NCI-H345 treated with DMSO at 0.1 percent for 48 hours (cell line): Measurements from ENCODE around the gene DUOXA2.
"Not testable (repeated sequence)": the region's sequence is repeated elsewhere in the genome, so short reads cannot be mapped to it uniquely, and the experiment has no call there.

ENCODE experiments used
- DNase-seq: peaks from one replicate; lab custom pipeline; 2025; ENCODE audit not compliant: unreplicated experiment; lab: John Stamatoyannopoulos, UW

Gene DUOXA2

GRCh38 chr15:45094358-45094730 lies 19.8 kb upstream of the DUOXA2 start:
- no peak for DNase-seq

DNA sequence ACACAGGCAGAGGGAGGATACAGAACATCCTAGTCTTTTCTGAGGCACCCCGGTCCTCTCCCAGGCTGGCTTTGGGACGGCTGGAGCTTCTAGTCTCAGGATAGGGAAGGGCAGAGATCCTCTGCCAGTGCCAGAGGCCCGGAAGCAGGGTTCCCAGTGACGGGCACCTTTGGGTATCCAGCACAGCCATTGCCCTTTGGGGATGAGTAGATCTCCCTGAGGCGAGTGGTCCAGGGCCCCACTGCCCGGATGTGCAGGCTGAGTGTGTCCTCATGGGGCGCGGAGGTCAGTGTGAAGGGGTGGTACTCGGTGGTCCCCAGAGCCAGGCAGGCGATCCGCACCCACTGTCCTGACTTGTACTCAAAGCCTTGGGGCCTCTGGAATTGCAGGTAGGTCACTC lies 18.5 kb upstream of the DUOXA2 start:
- no peak for DNase-seq

DNA sequence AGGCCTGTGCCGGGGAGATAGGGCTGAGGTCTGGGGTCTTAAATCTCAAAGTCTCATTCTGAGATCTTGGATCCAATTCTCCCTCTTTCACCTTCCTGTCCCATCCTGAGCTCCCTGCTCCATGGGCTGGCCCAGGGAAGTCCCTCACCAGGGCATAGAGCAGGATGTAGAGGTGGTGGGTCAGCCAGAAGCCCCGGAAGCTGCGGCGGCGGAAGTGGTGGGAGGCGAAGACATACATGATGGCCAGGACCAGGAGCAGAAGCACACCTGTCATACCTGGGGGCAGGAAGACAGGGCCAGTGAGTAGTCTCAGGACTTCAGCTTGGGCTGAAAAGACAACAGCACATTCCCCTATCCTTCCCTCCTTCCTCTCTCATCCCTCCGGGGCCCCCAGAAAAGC lies 16.7 kb upstream of the DUOXA2 start:
- DNase-seq: no peak

GRCh38 chr15:45099549-45100165 lies 14.5 kb upstream of the DUOXA2 start:
- DNase-seq: no peak

DNA sequence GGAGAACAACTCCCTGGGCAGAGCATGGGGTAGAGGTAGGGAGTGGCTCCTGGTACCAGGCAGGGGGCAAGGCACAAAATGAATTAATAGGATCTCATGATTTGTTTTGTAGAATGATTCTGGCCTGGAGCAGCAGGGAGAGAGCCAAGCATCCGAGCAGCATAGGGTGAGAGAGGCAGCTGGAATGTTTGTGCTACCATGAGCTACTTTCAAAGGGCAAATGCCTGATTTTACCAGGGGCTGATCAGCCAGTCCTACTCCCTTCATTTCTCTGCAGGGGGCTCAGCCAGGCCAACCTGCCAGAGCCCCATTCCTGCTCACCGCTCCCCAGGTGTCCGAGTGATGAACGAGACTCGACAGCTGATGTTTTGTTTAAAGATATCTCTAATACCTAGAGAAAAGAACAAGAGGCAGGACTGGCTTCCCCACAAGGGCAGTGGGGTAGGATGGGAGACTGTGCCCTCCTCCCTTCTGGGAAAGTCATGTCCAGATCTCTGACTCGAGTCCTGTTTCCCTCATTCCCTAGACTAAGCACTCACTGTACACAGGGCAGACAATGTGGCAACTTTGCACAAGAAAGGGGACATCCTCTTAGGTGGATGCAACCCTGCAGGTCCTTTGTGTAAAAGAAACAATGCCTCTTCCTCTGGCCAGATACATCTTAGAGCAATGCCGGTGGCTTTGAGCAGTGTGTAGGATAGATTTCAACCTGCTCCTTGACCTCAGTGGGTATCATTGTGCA lies 13.1 kb upstream of the DUOXA2 start:
- no peak for DNase-seq

- no peak for DNase-seq
Observed at GRCh38 chr15:45101749-45102148, 12.4 kb upstream of the DUOXA2 start.

GRCh38 chr15:45102226-45102625 lies 11.9 kb upstream of the DUOXA2 start:
- DNase-seq: no peak

DNA sequence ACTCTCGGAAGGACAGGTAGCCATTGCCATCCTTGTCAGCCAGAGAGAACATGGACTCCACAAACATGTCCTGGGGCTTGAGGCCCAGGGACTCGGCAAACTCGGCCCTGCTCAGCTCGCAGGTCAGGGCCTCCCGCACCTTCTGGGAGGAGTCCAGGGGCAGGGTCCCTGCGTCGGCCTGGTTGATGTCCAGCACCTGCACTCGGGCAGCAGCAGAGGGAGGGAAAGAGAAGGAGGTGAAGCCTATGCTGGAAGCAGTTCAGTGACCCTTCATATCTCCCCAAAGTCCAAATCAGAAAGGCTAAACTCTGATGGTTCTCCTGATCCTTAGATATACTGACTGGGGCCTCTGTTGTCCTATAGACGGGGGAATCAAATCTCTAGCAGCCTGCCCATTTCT lies 10.0 kb upstream of the DUOXA2 start:
- not testable (repeated sequence) for DNase-seq

GRCh38 chr15:45105586-45105985 lies 8.5 kb upstream of the DUOXA2 start:
- no peak for DNase-seq

- DNase-seq: no peak
Observed at GRCh38 chr15:45106002-45106790, 7.9 kb upstream of the DUOXA2 start.

DNA sequence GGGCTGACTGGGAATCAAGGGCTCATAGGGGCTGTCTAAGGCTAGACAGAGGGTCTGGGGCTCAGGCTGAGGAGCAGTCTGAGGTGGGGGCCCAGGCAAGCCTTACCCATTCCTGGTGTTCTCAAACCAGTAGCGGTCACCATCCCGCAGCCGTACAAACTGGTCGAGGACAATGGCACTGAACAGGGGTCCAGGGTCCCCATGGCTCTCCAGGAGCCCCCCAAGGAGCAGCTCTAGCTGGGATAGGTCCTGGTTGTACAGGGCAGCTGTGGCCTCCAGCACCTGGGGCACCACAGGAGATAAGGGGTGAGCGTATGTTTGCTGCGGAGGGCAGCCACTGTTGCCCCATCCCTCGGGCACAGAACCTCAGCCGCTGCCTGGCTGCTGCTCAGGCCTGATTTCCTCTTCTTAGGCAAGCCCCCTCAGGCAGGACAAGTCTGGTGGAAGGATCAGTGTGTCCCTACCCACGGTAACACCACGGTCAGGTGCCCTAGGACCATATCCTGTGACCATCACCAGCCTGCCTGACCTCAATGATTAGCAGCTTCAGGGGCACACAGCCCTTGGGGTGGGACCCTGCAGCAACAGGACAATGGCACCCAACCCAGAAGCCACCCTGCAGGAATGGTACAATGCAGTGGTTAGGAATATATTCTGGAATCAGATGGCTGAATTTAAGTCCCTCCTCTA lies 6.0 kb upstream of the DUOXA2 start:
- no peak for DNase-seq

- DNase-seq: no peak
Observed at GRCh38 chr15:45110256-45110820, 3.8 kb upstream of the DUOXA2 start.

GRCh38 chr15:45111390-45112142 lies 2.6 kb upstream of the DUOXA2 start:
- no peak for DNase-seq

DNA sequence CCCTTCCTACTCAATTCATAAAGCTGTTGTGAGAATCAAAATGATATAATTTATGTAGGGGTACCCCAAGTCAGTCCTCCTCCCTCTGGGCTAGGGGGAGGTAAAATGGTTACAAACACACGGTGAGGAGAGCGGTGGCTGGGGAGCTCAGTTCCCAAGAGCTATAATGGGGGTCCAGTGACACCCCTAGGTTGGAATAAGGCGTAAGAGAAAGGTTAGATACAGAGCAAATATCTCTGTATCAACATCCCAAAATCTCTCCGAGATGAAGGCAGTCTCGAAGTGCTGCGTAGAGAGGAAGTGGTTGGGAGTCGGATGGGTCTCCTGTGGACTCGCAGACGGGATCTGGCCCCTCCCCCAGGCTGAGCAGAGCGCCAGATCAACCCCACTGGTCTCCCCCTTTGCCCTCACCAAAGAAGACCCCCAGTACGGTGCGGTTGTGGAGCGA lies 2.0 kb upstream of the DUOXA2 start:
- DNase-seq: no peak

GRCh38 chr15:45112591-45113379 lies 1.3 kb upstream of the DUOXA2 start:
- no peak for DNase-seq

GRCh38 chr15:45113380-45113990 lies 641 bp upstream of the DUOXA2 start:
- DNase-seq: no peak

- DNase-seq: no peak
Observed at GRCh38 chr15:45114751-45115085, 592 bp downstream of the DUOXA2 start.

DNA sequence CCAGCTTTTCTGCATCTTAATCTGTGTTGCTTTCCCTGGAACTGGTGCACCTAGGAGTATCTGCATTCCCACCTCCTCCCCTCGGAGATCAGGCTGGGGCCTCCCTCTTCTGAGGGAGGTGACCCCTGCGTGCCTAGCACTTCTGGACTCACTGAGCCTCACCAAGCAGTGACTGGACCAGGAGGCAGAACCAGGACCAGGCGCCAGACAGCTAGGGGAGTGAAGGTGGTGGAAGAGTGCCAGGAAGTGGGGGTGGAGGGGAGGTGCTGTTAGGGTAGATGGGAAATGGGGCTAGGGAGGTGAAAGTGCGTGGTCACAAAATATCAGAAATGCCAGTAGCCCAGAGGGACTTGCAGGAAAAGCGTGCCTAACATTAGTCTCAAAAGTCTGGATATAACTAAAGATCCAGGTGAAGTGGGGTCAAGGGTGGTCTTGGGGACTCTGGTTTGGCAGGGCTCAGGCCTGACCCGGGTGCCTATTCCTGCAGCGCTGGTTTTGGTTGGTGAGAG lies 1.2 kb downstream of the DUOXA2 start:
- no peak for DNase-seq

- DNase-seq: no peak
Observed at GRCh38 chr15:45116006-45116481, 1.9 kb downstream of the DUOXA2 start.
